NOMO-1 treated with dmso at 0.1 percent for 144 hours (cell line): ENCODE results near the gene PXT1.
"Not testable (repeated sequence)": the region's sequence is repeated elsewhere in the genome, so short reads cannot be mapped to it uniquely, and the experiment has no call there.

Experiments used
- DNase-seq: peaks from one replicate; lab custom pipeline; 2025; ENCODE audit not compliant: unreplicated experiment; lab: John Stamatoyannopoulos, UW

The PXT1 gene, protein sequence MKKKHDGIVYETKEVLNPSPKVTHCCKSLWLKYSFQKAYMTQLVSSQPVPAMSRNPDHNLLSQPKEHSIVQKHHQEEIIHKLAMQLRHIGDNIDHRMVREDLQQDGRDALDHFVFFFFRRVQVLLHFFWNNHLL

DNA sequence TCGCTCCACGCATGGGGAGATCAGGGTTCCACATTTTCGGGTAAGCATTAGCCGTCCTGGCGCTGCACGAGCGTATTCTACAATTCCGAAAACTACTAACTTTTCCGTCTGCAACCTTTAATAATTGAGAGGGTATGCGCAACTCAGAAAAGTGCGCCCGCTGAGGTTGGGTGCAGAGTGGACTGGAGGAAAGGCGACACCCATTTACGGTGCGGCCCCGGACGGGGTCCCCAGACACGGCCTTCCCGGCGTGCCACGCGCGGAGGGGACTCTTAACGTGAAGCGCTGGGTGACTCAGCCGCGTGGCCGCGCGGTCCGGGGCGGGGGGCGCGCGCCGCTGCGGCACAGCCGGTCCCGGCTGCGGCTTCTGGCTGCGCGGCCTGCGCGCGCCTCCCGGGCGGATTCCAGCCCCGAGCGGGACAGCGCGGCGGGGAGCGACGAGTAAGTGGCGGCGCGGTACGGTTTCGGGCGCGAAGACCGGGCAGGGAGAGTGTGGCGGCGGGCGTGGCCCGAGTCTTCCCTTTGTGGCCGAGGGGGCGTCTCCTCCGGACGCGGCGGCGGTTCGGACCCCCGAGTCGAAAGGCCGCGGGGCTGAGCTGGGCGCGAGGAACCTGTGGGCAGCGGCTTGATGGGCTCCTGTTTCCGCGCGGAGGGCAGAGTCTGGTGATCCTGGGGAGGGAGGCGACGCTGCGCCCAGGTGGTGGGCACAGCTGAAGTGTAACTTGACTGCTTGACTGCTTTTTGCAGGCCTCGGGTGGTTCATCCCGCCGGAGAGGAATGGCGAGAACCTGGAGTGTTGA is at the start of gene PXT1, which contains the start of gene KCTD20:
Gene PXT1, minus strand, starts transcription at position 184 of the 800 bp plus-strand sequence. CDS start 16,772 bp downstream, outside the sequence.
Gene KCTD20, plus strand, starts transcription at position 330 of the 800 bp plus-strand sequence. CDS start 27,098 bp downstream, outside the sequence.
- peak; percentile 83 for DNase-seq

DNA sequence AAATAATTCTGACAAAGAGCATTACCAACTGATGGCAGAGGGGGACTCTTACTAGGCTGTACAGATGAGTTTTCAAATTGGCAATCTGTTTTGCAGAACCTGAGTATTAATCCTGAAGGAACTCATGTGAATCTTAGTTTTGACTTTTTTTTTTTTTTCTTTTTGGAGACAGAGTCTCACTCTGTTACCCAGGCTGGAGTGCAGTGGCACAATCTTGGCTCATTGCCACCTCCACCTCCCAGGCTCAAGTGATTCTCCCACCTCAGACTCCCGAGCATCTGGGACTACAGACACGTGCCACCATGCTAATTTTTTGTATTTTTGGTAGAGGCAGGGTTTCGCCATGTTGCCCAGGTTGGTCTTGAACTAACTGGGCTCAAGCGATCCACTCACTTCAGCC is 49.4 kb upstream of the PXT1 start:
- no peak for DNase-seq

DNA sequence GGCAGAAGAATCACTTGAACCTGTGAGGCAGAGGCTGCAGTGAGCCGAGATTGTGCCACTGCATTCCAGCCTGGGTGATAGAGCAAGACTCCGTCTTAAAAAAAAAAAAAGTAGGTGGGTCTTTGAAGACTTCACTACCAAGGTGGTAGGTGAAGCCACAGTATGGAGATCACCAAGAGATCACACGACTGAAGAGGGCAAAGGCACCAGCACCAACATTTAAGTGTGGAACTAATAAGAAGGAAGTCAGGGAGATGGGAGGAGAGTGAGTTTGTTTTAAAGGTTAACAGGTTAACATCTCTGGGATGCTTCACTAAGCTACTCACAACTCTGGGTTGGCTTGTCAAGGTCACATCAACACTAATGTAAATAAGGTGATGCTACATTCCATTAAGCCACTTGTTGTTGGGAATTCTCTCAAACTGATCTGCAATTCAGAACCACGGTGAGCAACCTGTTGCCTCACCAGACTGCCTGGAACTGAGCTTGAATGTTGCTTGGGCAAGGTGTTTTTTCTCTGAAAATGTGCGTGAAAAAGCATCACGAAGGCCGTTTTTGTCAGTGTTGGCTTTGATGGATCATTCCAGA is 48.8 kb upstream of the PXT1 start:
- DNase-seq: no peak

DNA sequence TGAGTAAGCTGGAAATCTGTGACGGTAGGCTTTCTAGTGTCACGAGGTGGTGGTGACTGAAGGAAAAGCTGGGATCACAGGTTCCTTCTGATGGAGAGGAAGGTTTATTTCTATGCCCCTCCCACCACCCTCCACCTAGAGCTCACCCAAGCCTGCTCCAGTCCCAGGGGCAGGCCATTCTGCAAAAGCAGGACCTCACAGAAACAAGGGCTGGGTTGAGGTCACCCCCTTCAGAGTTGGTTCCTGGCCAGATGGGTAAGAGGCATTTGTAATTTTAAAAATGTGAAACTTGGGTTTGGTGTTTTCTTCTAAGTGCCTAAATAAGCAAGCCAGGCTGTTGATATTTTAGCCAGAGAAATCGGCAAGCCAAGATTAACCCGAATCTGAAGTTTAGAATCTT is 46.8 kb upstream of the PXT1 start:
- no peak for DNase-seq

DNA sequence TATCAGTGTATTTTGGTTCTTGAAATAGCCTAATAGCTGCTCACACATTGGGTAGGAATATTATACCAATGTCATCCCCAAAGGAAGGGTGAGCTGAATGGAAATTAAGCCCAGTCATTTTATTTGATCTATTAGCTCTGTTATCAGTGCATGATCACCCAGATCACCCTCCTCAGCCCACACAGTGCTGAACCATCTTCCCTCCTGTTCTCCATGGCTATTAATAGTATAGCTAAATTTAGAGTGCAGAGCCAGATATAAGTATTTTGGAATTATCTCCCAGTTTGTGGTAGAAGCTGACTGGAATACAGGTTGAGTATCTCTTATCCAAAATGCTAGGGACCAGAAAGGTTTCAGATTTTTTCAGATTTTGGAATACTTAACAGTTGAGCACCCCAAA is 45.6 kb upstream of the PXT1 start:
- DNase-seq: no peak

DNA sequence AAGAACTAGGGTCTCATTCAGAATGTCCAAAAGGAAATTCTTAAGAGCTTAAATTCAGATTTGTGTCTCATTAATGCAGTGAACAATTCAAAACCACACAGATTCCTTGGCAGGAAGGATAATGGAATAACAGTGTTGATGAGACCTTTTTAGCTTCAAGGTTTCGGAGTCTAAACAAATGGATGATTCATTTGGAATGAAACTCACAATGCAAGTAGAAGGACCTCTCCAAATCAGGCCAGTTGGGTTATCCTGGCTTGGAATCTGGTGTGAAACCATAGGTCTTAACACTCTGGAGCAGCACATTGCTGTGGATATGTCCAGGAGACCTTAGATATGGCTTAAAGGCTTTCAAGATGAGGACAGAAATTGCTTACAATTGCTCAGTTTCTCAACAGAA is 45.0 kb upstream of the PXT1 start:
- DNase-seq: no peak

DNA sequence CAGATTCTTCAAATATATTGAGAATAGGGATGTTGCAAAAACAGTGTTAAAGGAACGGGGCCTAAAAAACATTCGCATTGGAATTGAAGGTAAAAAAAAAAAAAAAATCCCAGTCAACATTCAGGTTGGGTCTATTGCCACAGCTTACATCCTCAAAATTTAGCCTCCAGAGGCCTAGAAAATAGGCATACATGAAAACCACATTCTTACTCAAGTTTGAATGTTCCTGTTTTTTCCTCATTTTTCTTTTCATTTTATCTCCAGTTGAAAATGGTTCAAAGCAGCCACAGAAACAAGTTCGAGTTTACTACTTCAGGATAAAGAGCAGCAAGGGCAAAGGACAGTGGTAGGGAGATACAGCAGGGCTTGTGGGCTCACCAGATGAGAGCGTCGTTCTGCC is 42.1 kb upstream of the PXT1 start:
- no peak for DNase-seq

- not testable (repeated sequence) for DNase-seq
These were observed 40.7 kb upstream of the PXT1 start for GRCh38 chr6:36483326-36483725.

DNA sequence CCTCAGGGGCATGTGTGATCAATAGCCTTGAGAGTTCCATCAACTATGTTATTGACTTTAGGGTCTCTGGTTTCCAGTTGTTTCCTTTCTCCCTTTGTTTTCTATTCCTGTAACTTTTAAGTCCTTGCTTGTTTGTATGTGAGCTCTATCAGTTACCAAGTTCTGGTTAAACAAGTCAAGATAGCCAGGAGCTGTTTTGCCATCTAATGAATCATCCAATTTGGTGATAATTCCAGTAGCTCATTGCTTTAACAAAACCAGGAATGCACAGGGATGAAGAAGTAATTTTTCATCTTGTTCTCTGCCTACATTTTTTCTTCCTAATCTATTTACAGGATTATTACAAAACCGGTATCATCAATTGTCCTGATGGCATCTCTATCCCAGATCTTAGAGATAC is 36.6 kb upstream of the PXT1 start:
- DNase-seq: no peak

GRCh38 chr6:36478051-36478526 is 35.4 kb upstream of the PXT1 start:
- DNase-seq: peak; percentile 4

DNA sequence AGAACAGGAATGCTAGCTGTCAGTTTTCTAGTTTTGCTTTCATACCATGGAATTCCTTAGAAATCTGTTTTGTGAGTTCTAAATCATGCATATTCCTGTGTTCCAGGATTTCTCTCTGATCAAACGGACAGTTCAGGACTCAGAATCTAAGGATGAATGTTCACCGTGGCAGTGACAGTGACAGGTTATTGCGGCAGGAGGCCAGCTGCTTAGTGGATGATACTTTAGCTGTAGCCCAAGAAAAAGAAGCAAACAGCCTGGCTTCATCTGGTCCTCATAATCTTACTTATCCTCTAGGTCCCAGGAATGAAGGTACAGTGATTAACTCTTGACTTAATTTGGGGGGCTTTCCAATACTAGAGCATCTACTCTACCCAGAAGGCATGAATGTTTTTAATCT is 27.3 kb upstream of the PXT1 start:
- DNase-seq: no peak

DNA sequence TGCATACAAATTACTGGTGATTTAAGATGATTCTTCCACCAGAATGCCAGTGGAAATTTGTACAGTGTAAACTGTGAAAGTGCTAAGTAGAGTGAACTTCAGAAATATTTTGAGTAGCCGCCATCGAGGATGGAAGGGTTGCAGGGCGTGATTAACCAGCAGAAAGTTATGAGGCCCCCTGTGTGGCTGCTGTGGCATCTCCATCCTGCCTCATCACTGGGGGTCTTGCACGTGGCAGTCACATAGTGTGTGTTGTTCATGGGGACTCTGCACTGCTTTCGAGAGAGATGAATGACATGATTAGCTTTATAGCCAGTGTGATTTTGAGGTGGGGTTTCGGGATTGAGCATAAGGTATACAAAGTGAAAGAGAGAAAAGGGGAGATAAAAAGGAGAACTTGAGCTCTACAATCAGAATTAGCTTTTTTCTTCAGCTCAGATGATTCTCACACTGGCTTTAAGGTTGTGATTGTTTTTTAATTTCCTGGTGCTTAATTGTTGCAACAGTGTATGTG is 26.6 kb upstream of the PXT1 start:
- no peak for DNase-seq

- DNase-seq: no peak
These were observed 25.0 kb upstream of the PXT1 start for GRCh38 chr6:36467625-36468024.

GRCh38 chr6:36464233-36464632 is 21.6 kb upstream of the PXT1 start:
- DNase-seq: no peak

DNA sequence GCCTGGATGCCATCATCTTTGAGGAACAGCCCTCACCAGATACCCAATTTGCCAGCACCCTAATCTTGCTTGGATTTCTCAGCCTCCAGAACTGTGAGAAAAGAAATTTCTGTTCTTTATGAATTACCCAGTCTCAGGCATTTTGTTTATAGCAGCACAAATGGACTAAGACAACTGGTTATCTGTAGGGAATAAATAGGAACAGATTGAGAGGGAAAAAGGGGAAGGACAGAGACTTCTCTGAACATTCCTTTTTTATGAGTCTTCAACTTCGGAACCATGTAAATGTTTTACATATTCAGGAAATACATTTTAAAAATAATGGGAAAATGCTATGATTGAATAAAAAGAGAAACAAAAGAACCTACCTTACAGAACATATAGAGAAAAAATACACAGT is 21.0 kb upstream of the PXT1 start:
- no peak for DNase-seq

DNA sequence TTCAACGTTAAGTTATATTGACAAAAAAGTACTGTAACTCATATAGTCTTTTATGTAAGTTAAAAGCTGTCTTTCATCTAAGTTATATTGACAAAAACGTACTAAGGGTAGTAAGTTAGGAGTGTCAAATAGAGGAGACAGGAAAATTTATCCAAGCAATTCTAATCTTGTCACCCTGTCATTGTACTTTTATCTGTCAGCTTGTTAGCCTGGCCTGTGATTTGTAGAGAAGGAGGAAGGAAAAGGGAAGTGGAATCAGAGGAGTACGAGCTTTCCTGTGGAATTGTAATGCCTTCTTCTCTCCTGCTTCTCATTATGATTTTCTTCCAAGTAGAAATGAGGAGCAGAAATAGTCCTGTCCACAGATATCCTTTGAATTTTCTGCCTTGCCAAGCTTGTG is 19.0 kb upstream of the PXT1 start:
- DNase-seq: no peak

DNA sequence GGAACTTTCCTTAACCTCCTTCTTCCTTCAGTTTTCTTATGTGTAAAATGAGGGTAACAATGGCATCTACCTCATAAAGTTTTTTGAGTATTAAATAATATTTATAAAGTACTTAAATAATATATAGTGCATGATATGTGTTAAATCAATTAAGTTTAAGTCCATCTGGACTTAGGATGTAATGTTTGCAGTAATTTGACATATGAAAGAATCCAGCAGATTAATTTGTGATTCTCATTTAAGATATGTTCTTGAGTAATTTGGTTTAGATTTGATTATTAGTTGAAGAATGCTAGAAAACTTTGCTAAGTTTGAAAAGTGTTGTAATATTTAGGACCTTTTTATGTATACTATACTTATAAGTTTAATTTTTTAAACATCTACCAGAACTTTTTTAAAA is 18.3 kb upstream of the PXT1 start:
- DNase-seq: no peak

- no peak for DNase-seq
These were observed 16.8 kb upstream of the PXT1 start for GRCh38 chr6:36459501-36459900.

GRCh38 chr6:36455486-36456027 is 12.9 kb upstream of the PXT1 start:
- DNase-seq: no peak

GRCh38 chr6:36452897-36453296 is 10.2 kb upstream of the PXT1 start:
- not testable (repeated sequence) for DNase-seq

- DNase-seq: not testable (repeated sequence)
These were observed 6.5 kb upstream of the PXT1 start for GRCh38 chr6:36449173-36449572.

DNA sequence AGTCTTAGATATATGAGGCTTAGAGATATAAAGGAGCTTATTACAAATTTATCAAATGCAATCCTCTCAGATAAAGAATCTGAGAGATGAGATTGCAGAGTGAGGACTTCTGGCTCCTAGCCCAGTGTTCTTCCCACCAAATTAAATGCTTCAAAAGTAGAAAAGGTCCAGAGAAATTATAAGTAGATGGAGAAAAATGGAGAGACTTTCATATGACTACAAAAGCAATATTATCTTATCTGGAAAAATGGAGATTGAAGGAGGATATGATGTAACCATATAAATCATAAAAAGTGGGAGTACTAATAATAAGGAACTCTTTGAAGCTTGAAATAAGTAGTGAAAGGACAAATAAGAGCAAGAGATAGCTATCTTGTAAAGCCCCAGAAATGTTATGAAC is 3.0 kb upstream of the PXT1 start:
- no peak for DNase-seq
